HEK293 (cell line): ENCODE measurements around the gene SBF2.
"Not testable (repeated sequence)": the region's sequence is repeated elsewhere in the genome, so short reads cannot be mapped to it uniquely, and the experiment has no call there.

Source experiments
- CTCF ChIA-PET: fragments of 350-600 bp; formaldehyde crosslinking; extraction: SDS; loops from one replicate; lab custom pipeline; 2021; ENCODE audit warnings: antibody characterized with exemption; lab: Yijun Ruan, JAX
- POLR2A ChIA-PET: fragments of 300-600 bp; formaldehyde crosslinking; extraction: SDS; loops from one replicate; lab custom pipeline; 2020; ENCODE audit warnings: antibody characterized with exemption, inconsistent platforms; lab: Yijun Ruan, JAX
- H3K27ac ChIP-seq: fragments of 200-500 bp; sonication (Bioruptor generic); 2 replicates; pipeline ENCODE4 v1.5.1; 2014; ENCODE audit warnings: low read depth, low read length, control low read depth, inconsistent platforms; ENCODE audit errors: extremely low read depth
- H3K36me3 ChIP-seq, 2 experiments: fragments of 200-500 bp in 1 of 2; sonication (Bioruptor generic) in 1 of 2; 1 replicate in 1 of 2; 2 replicates in 1 of 2; pipeline ENCODE4 v1.5.1; 2014 to 2017; ENCODE audit warnings: inconsistent platforms in 2 of 2, low read length in 2 of 2; ENCODE audit not compliant: control insufficient read depth in 2 of 2, insufficient read depth in 1 of 2
- H3K4me1 ChIP-seq: fragments of 200-500 bp; sonication (Bioruptor generic); 2 replicates; pipeline ENCODE4 v1.5.1; 2014; ENCODE audit warnings: mild to moderate bottlenecking, low read length, inconsistent platforms; ENCODE audit not compliant: control insufficient read depth, insufficient read depth
- H3K4me3 ChIP-seq: 2 replicates; pipeline ENCODE4 v1.5.1; 2011; ENCODE audit warnings: low read depth, mild to moderate bottlenecking, control low read depth, low read length, moderate library complexity
- H3K9me3 ChIP-seq: fragments of 200-500 bp; sonication (Bioruptor generic); 2 replicates; pipeline ENCODE4 v1.5.1; 2014; ENCODE audit warnings: low read depth, low read length, inconsistent platforms; ENCODE audit not compliant: control insufficient read depth, insufficient read depth
- GLI4 ChIP-seq: fragments of 450-650 bp; formaldehyde crosslinking; IDR thresholded peaks from 2 replicates; pipeline ENCODE4 v1.5.1; 2016; ENCODE audit warnings: missing biosample characterization, missing genetic modification characterization
- GLIS1 ChIP-seq: fragments of 450-650 bp; formaldehyde crosslinking; IDR thresholded peaks from 2 replicates; pipeline ENCODE4 v1.5.1; 2016; ENCODE audit warnings: missing biosample characterization, missing genetic modification characterization
- KLF8 ChIP-seq: fragments of 450-650 bp; formaldehyde crosslinking; IDR thresholded peaks from 2 replicates; pipeline ENCODE4 v1.5.1; 2016; ENCODE audit warnings: missing biosample characterization, missing genetic modification characterization
- MYNN ChIP-seq: fragments of 450-650 bp; formaldehyde crosslinking; IDR thresholded peaks from 2 replicates; pipeline ENCODE4 v1.5.1; 2016; ENCODE audit warnings: missing biosample characterization, missing genetic modification characterization, borderline replicate concordance
- RBAK ChIP-seq: fragments of 450-650 bp; formaldehyde crosslinking; IDR thresholded peaks from 2 replicates; pipeline ENCODE4 v1.5.1; 2016; ENCODE audit warnings: missing biosample characterization, missing genetic modification characterization
- WT1 ChIP-seq: fragments of 450-650 bp; formaldehyde crosslinking; IDR thresholded peaks from 2 replicates; pipeline ENCODE4 v1.5.1; 2016; ENCODE audit warnings: missing biosample characterization, missing genetic modification characterization
- ZBTB10 ChIP-seq: fragments of 450-650 bp; formaldehyde crosslinking; IDR thresholded peaks from 2 replicates; pipeline ENCODE4 v1.5.1; 2016; ENCODE audit warnings: missing biosample characterization, missing genetic modification characterization
- ZBTB8A ChIP-seq: fragments of 450-650 bp; formaldehyde crosslinking; IDR thresholded peaks from 2 replicates; pipeline ENCODE4 v1.5.1; 2016; ENCODE audit warnings: missing biosample characterization, missing genetic modification characterization
- ZFP3 ChIP-seq: fragments of 450-650 bp; formaldehyde crosslinking; IDR thresholded peaks from 2 replicates; pipeline ENCODE4 v1.5.1; 2016; ENCODE audit warnings: low read depth, missing biosample characterization, missing genetic modification characterization
- ZNF112 ChIP-seq: fragments of 450-650 bp; formaldehyde crosslinking; IDR thresholded peaks from 2 replicates; pipeline ENCODE4 v1.5.0; 2017; ENCODE audit warnings: missing biosample characterization, missing genetic modification characterization
- ZNF146 ChIP-seq: fragments of 450-650 bp; formaldehyde crosslinking; IDR thresholded peaks from 2 replicates; pipeline ENCODE4 v1.5.1; 2016; ENCODE audit warnings: missing biosample characterization, missing genetic modification characterization
- ZNF335 ChIP-seq: fragments of 450-650 bp; formaldehyde crosslinking; conservative IDR thresholded peaks from 2 replicates; pipeline ENCODE4 v1.5.1; 2016; ENCODE audit warnings: missing biosample characterization, missing genetic modification characterization
- ZNF488 ChIP-seq: fragments of 450-650 bp; formaldehyde crosslinking; IDR thresholded peaks from 2 replicates; pipeline ENCODE4 v1.5.1; 2016; ENCODE audit warnings: missing biosample characterization, missing genetic modification characterization
- ZNF529 ChIP-seq: fragments of 450-650 bp; formaldehyde crosslinking; IDR thresholded peaks from 2 replicates; pipeline ENCODE4 v1.5.1; 2017; ENCODE audit warnings: missing genetic modification characterization, missing biosample characterization; ENCODE audit not compliant: insufficient replicate concordance
- ZNF610 ChIP-seq: fragments of 450-650 bp; formaldehyde crosslinking; IDR thresholded peaks from 2 replicates; pipeline ENCODE4 v1.5.1; 2016; ENCODE audit warnings: missing biosample characterization, missing genetic modification characterization, borderline replicate concordance
- ZNF776 ChIP-seq: fragments of 450-650 bp; formaldehyde crosslinking; IDR thresholded peaks from 2 replicates; pipeline ENCODE4 v1.5.0; 2017; ENCODE audit warnings: missing biosample characterization, missing genetic modification characterization, borderline replicate concordance

The SBF2 gene

GRCh38 chr11:10257478-10257877 is 36.5 kb downstream of the SBF2 start:
- Histone ChIP-seq H3K27ac (no peak overlapping the region), H3K9me3 (no peaks in the 10 kb centered on the region)

GRCh38 chr11:10255388-10256125 is 38.5 kb downstream of the SBF2 start:
- POLR2A ChIA-PET, result interaction anchor here (3.3 kb wide), 1 partner anchor 50 kb away, joined by 25 read pairs; the partner anchor contains the start of gene ADM
- CTCF ChIA-PET, result interaction anchor here (0.9 kb wide), 1 partner anchor 11 kb away, joined by 3 read pairs; no protein-coding TSS in a partner anchor
- H3K4me3 ChIP-seq, result no peak overlapping the region
- H3K36me3 ChIP-seq, result no peaks in the 10 kb centered on the region
- TF ChIP-seq WT1, result no peak
- TF ChIP-seq ZBTB8A (tag by site-specific recombination), result no peak
- no peak for TF ChIP-seq ZNF610 (tag by site-specific recombination)
- TF ChIP-seq ZNF488, result no peak
- no peak for TF ChIP-seq RBAK
- TF ChIP-seq ZNF112 (tag by site-specific recombination), result no peak
- no peak for TF ChIP-seq ZNF776 (tag by site-specific recombination)
- TF ChIP-seq ZBTB10, result no peak
- TF ChIP-seq MYNN (tag by site-specific recombination), result no peak
- no peak for TF ChIP-seq ZNF146
- no peak for TF ChIP-seq KLF8
- TF ChIP-seq ZNF529, result no peak
- no peak for TF ChIP-seq GLI4 (tag by site-specific recombination)
- TF ChIP-seq, all 188 proteins: peak for 0
- no peaks in the 10 kb centered on the region; the same call in 1 of the 2 replicates for H3K4me1 ChIP-seq
- H3K27ac ChIP-seq, result no peak overlapping the region
- no peaks in the 10 kb centered on the region for H3K9me3 ChIP-seq

More at GRCh38 chr11:10257478-10257877, 36.5 kb downstream of the SBF2 start:
- CTCF ChIA-PET, result no interaction called here
- no peaks in the 10 kb centered on the region; the same call in 1 of the 2 replicates for H3K4me1 ChIP-seq
- peak; percentile 69 for TF ChIP-seq ZNF335 (tag by site-specific recombination)
- no peak for TF ChIP-seq ZFP3 (tag by site-specific recombination)
- 0 out of 2 replicates have a peak, but pooled peaks have one; percentile 30 for TF ChIP-seq GLIS1 (tag by site-specific recombination)
- TF ChIP-seq, all 188 proteins: peak for 2
- POLR2A ChIA-PET, result interaction anchor here (0.6 to 3.3 kb wide), 3 partner anchors 24 to 50 kb away, joined by 3 to 25 read pairs (median 4); partner anchors contain the start of gene ADM
- Histone ChIP-seq H3K36me3 (no peaks in the 10 kb centered on the region), H3K4me3 (no peak overlapping the region)

- not testable (repeated sequence) for H3K4me3 ChIP-seq, H3K9me3 ChIP-seq, H3K27ac ChIP-seq, H3K36me3 ChIP-seq, H3K4me1 ChIP-seq
- CTCF ChIA-PET, result interaction anchor here (0.7 kb wide), 1 partner anchor 491 kb away, joined by 3 read pairs; no protein-coding TSS in a partner anchor
- POLR2A ChIA-PET, result interaction anchor here (0.6 kb wide), 1 partner anchor 46 kb away, joined by 8 read pairs; no protein-coding TSS in a partner anchor
Observed at GRCh38 chr11:10249448-10250131, 44.4 kb downstream of the SBF2 start.
